ENCODE measurements around the gene AGPAT3. TPM values are rescaled to one million over a fixed set of nuclear protein-coding genes. Genes with fewer than 3 reads are reported as not detected.
A peak's percentile ranks its signal among the peaks of the same experiment; 100 is the strongest.

AGPAT3 gene
- total RNA-seq, 2 donors from 2014 or later, result 31.3 to 53.5 TPM

- Histone ChIP-seq H3K4me1 (replicated peaks) (peaks cover 22% of the 10 kb centered on the region), H3K27ac (peak overlapping the region in 1 of 2 donors; percentile 26)
- WGBS, result 56% methylated on average over 25 of the region's 25 CpGs
These were observed 59.5 kb downstream of the AGPAT3 start for GRCh38 chr21:43924421-43925095.

GRCh38 chr21:43925096-43925481 is 60.1 kb downstream of the AGPAT3 start:
- 26% methylated on average over 13 of the region's 13 CpGs for WGBS
- Histone ChIP-seq H3K9me3 (no peaks in the 10 kb centered on the region), H3K4me3 (no peak overlapping the region), H3K36me3 (no peaks in the 10 kb centered on the region), H3K4me1 (replicated peaks) (peaks cover 27% of the 10 kb centered on the region), H3K27me3 (replicated peaks; ENCODE audit: insufficient read depth) (no peaks in the 10 kb centered on the region), H3K27ac (peak overlapping the region in 1 of 2 donors; percentile 26)
- TF ChIP-seq POLR2AphosphoS5 (IDR thresholded peaks at IDR 0.05) (no peak), CTCF (IDR thresholded peaks at IDR 0.05) (no peak), POLR2A (IDR thresholded peaks at IDR 0.05) (no peak)
- intact Hi-C loops (cut with DNase I), result no loop called here
- DNase-seq (ENCODE audit: low spot score), result no peak

More at GRCh38 chr21:43924421-43925095, 59.5 kb downstream of the AGPAT3 start:
- Histone ChIP-seq H3K9me3 (no peaks in the 10 kb centered on the region), H3K36me3 (no peaks in the 10 kb centered on the region), H3K27me3 (replicated peaks; ENCODE audit: insufficient read depth) (no peaks in the 10 kb centered on the region), H3K4me3 (no peak overlapping the region)
- DNase-seq (ENCODE audit: low spot score), result no peak
- intact Hi-C loops (cut with DNase I), result no loop called here
- no peak for TF ChIP-seq POLR2A (IDR thresholded peaks at IDR 0.05)
- no peak for TF ChIP-seq CTCF (IDR thresholded peaks at IDR 0.05)

GRCh38 chr21:43925609-43926008 is 60.6 kb downstream of the AGPAT3 start:
- Histone ChIP-seq H3K27me3 (replicated peaks; ENCODE audit: insufficient read depth) (no peaks in the 10 kb centered on the region), H3K36me3 (no peaks in the 10 kb centered on the region), H3K4me3 (no peak overlapping the region), H3K27ac (peak overlapping the region in 1 of 2 donors; percentile 26), H3K4me1 (replicated peaks) (peaks cover 32% of the 10 kb centered on the region), H3K9me3 (no peaks in the 10 kb centered on the region)
- TF ChIP-seq POLR2A (IDR thresholded peaks at IDR 0.05), result no peak
- no peak for TF ChIP-seq POLR2AphosphoS5 (IDR thresholded peaks at IDR 0.05)
- no peak for TF ChIP-seq CTCF (IDR thresholded peaks at IDR 0.05)
- 70% methylated on average over 14 of the region's 14 CpGs for WGBS
- intact Hi-C loops (cut with DNase I), result no loop called here
- no peak for DNase-seq (ENCODE audit: low spot score)

- Histone ChIP-seq H3K27ac (peak overlapping the region in 1 of 2 donors; percentile 26), H3K4me1 (replicated peaks) (peaks cover 34% of the 10 kb centered on the region), H3K4me3 (no peak overlapping the region), H3K36me3 (no peaks in the 10 kb centered on the region), H3K27me3 (replicated peaks; ENCODE audit: insufficient read depth) (no peaks in the 10 kb centered on the region), H3K9me3 (no peaks in the 10 kb centered on the region)
- intact Hi-C loops (cut with DNase I), result no loop called here
- no peak for DNase-seq (ENCODE audit: low spot score)
- 94% methylated on average over 20 of the region's 20 CpGs for WGBS
- TF ChIP-seq POLR2AphosphoS5 (IDR thresholded peaks at IDR 0.05) (no peak), CTCF (IDR thresholded peaks at IDR 0.05) (no peak), POLR2A (IDR thresholded peaks at IDR 0.05) (no peak)
These were observed 61.2 kb downstream of the AGPAT3 start for GRCh38 chr21:43926196-43926595.

- peaks cover 31% of the 10 kb centered on the region for H3K4me1 ChIP-seq (replicated peaks)
- no peaks in the 10 kb centered on the region for H3K36me3 ChIP-seq
- peak overlapping the region; percentile 82 to 88 for H3K27ac ChIP-seq
- no peak for DNase-seq (ENCODE audit: low spot score)
- no peak overlapping the region for H3K4me3 ChIP-seq
- H3K9me3 ChIP-seq, result no peaks in the 10 kb centered on the region
- no peak for TF ChIP-seq CTCF (IDR thresholded peaks at IDR 0.05)
- TF ChIP-seq POLR2AphosphoS5 (IDR thresholded peaks at IDR 0.05), result no peak
- TF ChIP-seq POLR2A (IDR thresholded peaks at IDR 0.05), result no peak
- H3K27me3 ChIP-seq (replicated peaks; ENCODE audit: insufficient read depth), result no peaks in the 10 kb centered on the region
- 87% methylated on average over 17 of the region's 17 CpGs for WGBS
- intact Hi-C loops (cut with DNase I), result no loop called here
These were observed 62.7 kb downstream of the AGPAT3 start for GRCh38 chr21:43927591-43928221.

Measured in prostate gland (tissue), 2 donors.